ENCODE data around the gene UXS1.

UXS1 gene

GRCh38 chr2:106183101-106183696 is 10.9 kb downstream of the UXS1 start:
- ChIA-PET POLR2A (interaction anchor here (0.6 kb wide), 1 partner anchor 10 kb away, joined by 4 read pairs; no protein-coding TSS in a partner anchor), CTCF (interaction anchor here (0.8 to 2.5 kb wide), 4 partner anchors 10 to 18 kb away, joined by 3 to 12 read pairs (median 4); no protein-coding TSS in a partner anchor)

GRCh38 chr2:106181064-106181463 is 13.0 kb downstream of the UXS1 start:
- no peak for DNase-seq
- ChIA-PET CTCF (no interaction called here), POLR2A (no interaction called here)
- Histone ChIP-seq H3K4me1 (ENCODE audit: control extremely low read depth in 1 of 4, control insufficient read depth in 4 of 4, insufficient read depth in 4 of 4, low read length in 3 of 4) (peaks cover 11 to 31% (median 27%) of the 10 kb centered on the region in 4 experiments), H3K27ac (ENCODE audit: insufficient read depth in 1 of 2, low read depth in 1 of 2, low read length in 2 of 2, poor library complexity in 1 of 2, severe bottlenecking in 2 of 2) (no peak overlapping the region), H3K36me3 (ENCODE audit: control insufficient read depth in 4 of 4, insufficient read depth in 4 of 4, low read length in 3 of 4) (peaks cover 0 to 15% (median 5%) of the 10 kb centered on the region in 4 experiments), H3K9me3 (ENCODE audit: control extremely low read depth in 1 of 5, control insufficient read depth in 4 of 5, insufficient read depth in 2 of 5, low read depth in 1 of 5, low read length in 4 of 5) (no peaks in the 10 kb centered on the region), H3K27me3 (replicated peaks in 2 of 5; ENCODE audit: control insufficient read depth in 4 of 5, insufficient read depth in 5 of 5, low read length in 4 of 5) (no peaks in the 10 kb centered on the region), H3K4me3 (ENCODE audit: control insufficient read depth in 1 of 7, extremely low read depth in 1 of 7, insufficient read depth in 4 of 7, low read depth in 2 of 7, low read length in 6 of 7) (no peak overlapping the region)
- 97% methylated on average over 10 of the region's 10 CpGs for WGBS (ENCODE audit: insufficient coverage)

More at GRCh38 chr2:106183101-106183696, 10.9 kb downstream of the UXS1 start:
- Histone ChIP-seq H3K27me3 (replicated peaks in 2 of 5; ENCODE audit: control insufficient read depth in 4 of 5, insufficient read depth in 5 of 5, low read length in 4 of 5) (no peaks in the 10 kb centered on the region), H3K36me3 (ENCODE audit: control insufficient read depth in 4 of 4, insufficient read depth in 4 of 4, low read length in 3 of 4) (peaks cover 0 to 14% (median 0%) of the 10 kb centered on the region in 4 experiments), H3K4me3 (ENCODE audit: control insufficient read depth in 1 of 7, extremely low read depth in 1 of 7, insufficient read depth in 4 of 7, low read depth in 2 of 7, low read length in 6 of 7) (peak overlapping the region in 3 of 7 experiments; percentile 22 to 42 (median 38)), H3K27ac (ENCODE audit: insufficient read depth in 1 of 2, low read depth in 1 of 2, low read length in 2 of 2, poor library complexity in 1 of 2, severe bottlenecking in 2 of 2) (peak overlapping the region in 1 of 2 experiments; percentile 79), H3K9me3 (ENCODE audit: control extremely low read depth in 1 of 5, control insufficient read depth in 4 of 5, insufficient read depth in 2 of 5, low read depth in 1 of 5, low read length in 4 of 5) (no peaks in the 10 kb centered on the region), H3K4me1 (ENCODE audit: control extremely low read depth in 1 of 4, control insufficient read depth in 4 of 4, insufficient read depth in 4 of 4, low read length in 3 of 4) (peaks cover 11 to 37% (median 31%) of the 10 kb centered on the region in 4 experiments)
- WGBS (ENCODE audit: insufficient coverage), result 10% methylated on average over 3 of the region's 3 CpGs
- DNase-seq, result peak; percentile 22 to 71 (median 60)

- Histone ChIP-seq H3K27ac (ENCODE audit: insufficient read depth in 1 of 2, low read depth in 1 of 2, low read length in 2 of 2, poor library complexity in 1 of 2, severe bottlenecking in 2 of 2) (no peak overlapping the region), H3K4me1 (ENCODE audit: control extremely low read depth in 1 of 4, control insufficient read depth in 4 of 4, insufficient read depth in 4 of 4, low read length in 3 of 4) (peaks cover 11 to 31% (median 27%) of the 10 kb centered on the region in 4 experiments), H3K36me3 (ENCODE audit: control insufficient read depth in 4 of 4, insufficient read depth in 4 of 4, low read length in 3 of 4) (peaks cover 0 to 10% (median 5%) of the 10 kb centered on the region in 4 experiments), H3K27me3 (replicated peaks in 2 of 5; ENCODE audit: control insufficient read depth in 4 of 5, insufficient read depth in 5 of 5, low read length in 4 of 5) (no peaks in the 10 kb centered on the region), H3K4me3 (ENCODE audit: control insufficient read depth in 1 of 7, extremely low read depth in 1 of 7, insufficient read depth in 4 of 7, low read depth in 2 of 7, low read length in 6 of 7) (no peak overlapping the region), H3K9me3 (ENCODE audit: control extremely low read depth in 1 of 5, control insufficient read depth in 4 of 5, insufficient read depth in 2 of 5, low read depth in 1 of 5, low read length in 4 of 5) (no peaks in the 10 kb centered on the region)
- WGBS (ENCODE audit: insufficient coverage), result no CpG with 5 or more reads among the region's 5 CpGs
- no peak for DNase-seq
- ChIA-PET CTCF (no interaction called here), POLR2A (no interaction called here)
Observed at GRCh38 chr2:106180602-106181001, 13.5 kb downstream of the UXS1 start.

- Histone ChIP-seq H3K9me3 (ENCODE audit: control extremely low read depth in 1 of 5, control insufficient read depth in 4 of 5, insufficient read depth in 2 of 5, low read depth in 1 of 5, low read length in 4 of 5) (no peaks in the 10 kb centered on the region), H3K27ac (ENCODE audit: insufficient read depth in 1 of 2, low read depth in 1 of 2, low read length in 2 of 2, poor library complexity in 1 of 2, severe bottlenecking in 2 of 2) (no peak overlapping the region), H3K27me3 (replicated peaks in 2 of 5; ENCODE audit: control insufficient read depth in 4 of 5, insufficient read depth in 5 of 5, low read length in 4 of 5) (no peaks in the 10 kb centered on the region), H3K4me1 (ENCODE audit: control extremely low read depth in 1 of 4, control insufficient read depth in 4 of 4, insufficient read depth in 4 of 4, low read length in 3 of 4) (peaks cover 6 to 18% (median 14%) of the 10 kb centered on the region in 4 experiments), H3K4me3 (ENCODE audit: control insufficient read depth in 1 of 7, extremely low read depth in 1 of 7, insufficient read depth in 4 of 7, low read depth in 2 of 7, low read length in 6 of 7) (no peak overlapping the region), H3K36me3 (ENCODE audit: control insufficient read depth in 4 of 4, insufficient read depth in 4 of 4, low read length in 3 of 4) (peaks cover 0 to 17% (median 6%) of the 10 kb centered on the region in 4 experiments)
- DNase-seq, result peak in 1 of 3 donors; percentile 34
- 85% methylated on average over 5 of the region's 7 CpGs for WGBS (ENCODE audit: insufficient coverage)
- POLR2A ChIA-PET, result no interaction called here
- CTCF ChIA-PET, result no interaction called here
Observed at GRCh38 chr2:106178716-106179115, 15.4 kb downstream of the UXS1 start.

- CTCF ChIA-PET, result interaction anchor here (1.1 to 1.9 kb wide), 2 partner anchors 10 to 17 kb away, joined by 3 to 7 read pairs; no protein-coding TSS in a partner anchor
- H3K4me3 ChIP-seq (ENCODE audit: control insufficient read depth in 1 of 7, extremely low read depth in 1 of 7, insufficient read depth in 4 of 7, low read depth in 2 of 7, low read length in 6 of 7), result no peak overlapping the region
- H3K9me3 ChIP-seq (ENCODE audit: control extremely low read depth in 1 of 5, control insufficient read depth in 4 of 5, insufficient read depth in 2 of 5, low read depth in 1 of 5, low read length in 4 of 5), result no peaks in the 10 kb centered on the region
- peaks cover 0 to 17% (median 6%) of the 10 kb centered on the region in 4 experiments for H3K36me3 ChIP-seq (ENCODE audit: control insufficient read depth in 4 of 4, insufficient read depth in 4 of 4, low read length in 3 of 4)
- POLR2A ChIA-PET, result no interaction called here
- WGBS (ENCODE audit: insufficient coverage), result 96% methylated on average over 4 of the region's 4 CpGs
- H3K4me1 ChIP-seq (ENCODE audit: control extremely low read depth in 1 of 4, control insufficient read depth in 4 of 4, insufficient read depth in 4 of 4, low read length in 3 of 4), result peaks cover 0 to 8% (median 5%) of the 10 kb centered on the region in 4 experiments
- DNase-seq, result no peak
- no peak overlapping the region for H3K27ac ChIP-seq (ENCODE audit: insufficient read depth in 1 of 2, low read depth in 1 of 2, low read length in 2 of 2, poor library complexity in 1 of 2, severe bottlenecking in 2 of 2)
- no peaks in the 10 kb centered on the region for H3K27me3 ChIP-seq (replicated peaks in 2 of 5; ENCODE audit: control insufficient read depth in 4 of 5, insufficient read depth in 5 of 5, low read length in 4 of 5)
Observed at GRCh38 chr2:106177581-106177980, 16.5 kb downstream of the UXS1 start.

GRCh38 chr2:106176446-106177099 is 17.5 kb downstream of the UXS1 start:
- H3K4me3 ChIP-seq (ENCODE audit: control insufficient read depth in 1 of 7, extremely low read depth in 1 of 7, insufficient read depth in 4 of 7, low read depth in 2 of 7, low read length in 6 of 7), result no peak overlapping the region
- H3K27me3 ChIP-seq (replicated peaks in 2 of 5; ENCODE audit: control insufficient read depth in 4 of 5, insufficient read depth in 5 of 5, low read length in 4 of 5), result no peaks in the 10 kb centered on the region
- ChIA-PET CTCF (interaction anchor here (1.1 to 1.9 kb wide), 2 partner anchors 9 to 16 kb away, joined by 3 to 7 read pairs; no protein-coding TSS in a partner anchor), POLR2A (no interaction called here)
- peaks cover 0 to 20% (median 6%) of the 10 kb centered on the region in 4 experiments for H3K36me3 ChIP-seq (ENCODE audit: control insufficient read depth in 4 of 4, insufficient read depth in 4 of 4, low read length in 3 of 4)
- H3K27ac ChIP-seq (ENCODE audit: insufficient read depth in 1 of 2, low read depth in 1 of 2, low read length in 2 of 2, poor library complexity in 1 of 2, severe bottlenecking in 2 of 2), result no peak overlapping the region
- 94% methylated on average over 9 of the region's 9 CpGs for WGBS (ENCODE audit: insufficient coverage)
- no peaks in the 10 kb centered on the region for H3K9me3 ChIP-seq (ENCODE audit: control extremely low read depth in 1 of 5, control insufficient read depth in 4 of 5, insufficient read depth in 2 of 5, low read depth in 1 of 5, low read length in 4 of 5)
- DNase-seq, result no peak
- peaks cover 0 to 2% (median 1%) of the 10 kb centered on the region in 4 experiments for H3K4me1 ChIP-seq (ENCODE audit: control extremely low read depth in 1 of 4, control insufficient read depth in 4 of 4, insufficient read depth in 4 of 4, low read length in 3 of 4)

All from common myeloid progenitor, CD34-positive (primary cell).